ENCODE data around the gene B4GALNT4.
"Not testable (repeated sequence)": the region's sequence is repeated elsewhere in the genome, so short reads cannot be mapped to it uniquely, and the experiment has no call there.

The B4GALNT4 gene

GRCh38 chr11:335779-336658 lies 33.3 kb upstream of the B4GALNT4 start:
- no peak for DNase-seq (ENCODE audit: low read depth in 3 of 3, low spot score in 1 of 3)

GRCh38 chr11:336659-337198 lies 32.6 kb upstream of the B4GALNT4 start:
- DNase-seq (ENCODE audit: low read depth in 3 of 3, low spot score in 1 of 3): no peak

DNA sequence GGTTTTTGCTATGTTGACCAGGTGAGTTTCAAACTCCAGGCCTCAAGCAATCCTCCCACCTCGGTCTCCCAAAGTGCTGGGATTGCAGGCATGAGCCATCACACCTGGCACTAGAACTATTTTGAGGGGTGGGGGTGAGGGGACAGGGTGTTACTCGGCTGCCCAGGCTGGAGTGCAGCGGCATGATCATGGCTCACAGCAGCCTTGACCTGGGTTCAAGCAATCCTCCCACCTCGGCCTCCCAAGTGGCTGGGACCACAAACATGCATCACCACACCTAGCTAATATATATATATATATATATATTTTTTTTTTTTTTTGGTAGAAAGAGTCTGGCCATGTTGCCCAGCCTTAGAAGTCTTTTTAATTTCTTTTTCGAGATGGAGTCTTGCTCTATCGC lies 31.6 kb upstream of the B4GALNT4 start:
- DNase-seq (ENCODE audit: low read depth in 3 of 3, low spot score in 1 of 3): no peak

- DNase-seq (ENCODE audit: low read depth in 3 of 3, low spot score in 1 of 3): no peak
Measured at GRCh38 chr11:339963-340362, 29.3 kb upstream of the B4GALNT4 start.

GRCh38 chr11:340539-341512 lies 28.5 kb upstream of the B4GALNT4 start:
- DNase-seq (ENCODE audit: low read depth in 3 of 3, low spot score in 1 of 3): no peak

- no peak for DNase-seq (ENCODE audit: low read depth in 3 of 3, low spot score in 1 of 3)
Measured at GRCh38 chr11:342328-342727, 27.0 kb upstream of the B4GALNT4 start.

GRCh38 chr11:344836-345578 lies 24.3 kb upstream of the B4GALNT4 start:
- DNase-seq (ENCODE audit: low read depth in 3 of 3, low spot score in 1 of 3): no peak

DNA sequence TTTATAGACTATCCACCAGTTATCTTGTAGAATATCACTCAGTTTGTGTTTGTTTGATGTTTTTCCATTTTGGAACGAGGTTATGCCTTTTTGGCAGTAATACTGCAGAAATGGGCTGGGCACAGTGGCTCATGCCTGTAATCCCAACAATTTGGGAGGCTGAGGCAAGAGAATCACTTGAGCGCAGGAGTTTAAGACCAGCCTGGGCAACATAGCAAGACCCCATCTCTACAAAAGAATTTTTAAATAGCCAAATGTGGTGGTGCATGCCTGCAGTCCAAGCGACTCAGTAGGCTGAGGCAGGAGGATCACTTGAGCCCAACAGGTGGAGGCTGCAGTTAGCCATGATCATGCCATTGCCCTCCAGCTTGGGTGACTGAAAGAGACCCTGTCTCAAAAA lies 22.8 kb upstream of the B4GALNT4 start:
- DNase-seq (ENCODE audit: low read depth in 3 of 3, low spot score in 1 of 3): no peak

DNA sequence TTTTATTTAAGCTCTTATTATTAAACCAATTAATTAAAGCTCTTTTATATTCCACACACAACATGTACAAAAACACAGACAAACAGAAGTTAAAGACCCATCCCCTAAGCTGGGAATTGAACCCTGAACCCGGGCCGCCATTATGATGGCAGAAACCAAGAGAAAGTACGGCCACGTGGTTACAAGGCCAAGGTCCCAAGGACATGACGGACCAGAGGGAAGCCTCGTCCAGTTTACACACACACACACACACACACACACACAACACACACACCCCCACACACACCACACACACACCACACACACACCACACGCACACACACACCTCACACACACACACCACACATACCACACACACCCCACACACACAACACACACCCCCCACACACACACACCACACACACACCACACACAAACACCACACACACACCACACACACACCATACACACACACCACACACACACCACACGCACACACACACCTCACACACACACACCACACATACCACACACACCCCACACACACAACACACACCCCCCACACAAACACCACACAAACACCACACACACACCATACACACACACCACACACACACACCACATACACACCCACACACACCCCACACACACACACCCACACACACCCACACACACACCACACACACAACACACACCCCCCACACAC lies 19.9 kb upstream of the B4GALNT4 start:
- not testable (repeated sequence) for DNase-seq (ENCODE audit: low read depth in 3 of 3, low spot score in 1 of 3)

DNA sequence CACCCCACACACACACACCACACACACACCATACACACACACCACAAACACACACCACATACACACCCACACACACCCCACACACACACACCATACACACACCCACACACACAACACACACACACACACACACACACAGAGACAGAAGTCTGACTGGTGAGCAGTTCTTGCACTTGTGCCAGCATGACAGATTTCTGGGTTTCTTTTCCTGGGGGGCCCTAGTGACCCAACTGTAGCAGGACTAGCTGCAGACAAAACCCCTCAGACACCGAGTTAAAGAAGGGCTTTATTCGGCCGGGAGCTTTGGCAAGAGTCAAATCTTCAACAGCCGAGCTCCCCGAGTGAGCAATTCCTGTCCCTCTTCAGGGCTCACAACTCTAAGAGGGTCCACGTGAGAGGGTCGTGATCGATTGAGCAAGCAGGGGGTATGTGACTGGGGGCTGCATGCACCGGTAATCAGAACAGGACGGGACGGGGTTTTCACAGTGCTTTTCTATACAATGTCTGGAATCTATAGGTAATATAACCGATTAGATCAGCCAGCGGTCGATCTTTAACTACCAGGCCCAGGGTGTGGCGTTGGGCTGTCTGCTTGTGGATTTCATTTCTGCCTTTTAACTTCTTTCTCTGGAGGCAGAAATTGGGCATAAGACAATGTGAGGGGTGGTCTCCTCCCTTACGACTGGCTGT lies 19.1 kb upstream of the B4GALNT4 start:
- not testable (repeated sequence) for DNase-seq (ENCODE audit: low read depth in 3 of 3, low spot score in 1 of 3)

- DNase-seq (ENCODE audit: low read depth in 3 of 3, low spot score in 1 of 3): no peak
Measured at GRCh38 chr11:350723-351255, 18.5 kb upstream of the B4GALNT4 start.

DNA sequence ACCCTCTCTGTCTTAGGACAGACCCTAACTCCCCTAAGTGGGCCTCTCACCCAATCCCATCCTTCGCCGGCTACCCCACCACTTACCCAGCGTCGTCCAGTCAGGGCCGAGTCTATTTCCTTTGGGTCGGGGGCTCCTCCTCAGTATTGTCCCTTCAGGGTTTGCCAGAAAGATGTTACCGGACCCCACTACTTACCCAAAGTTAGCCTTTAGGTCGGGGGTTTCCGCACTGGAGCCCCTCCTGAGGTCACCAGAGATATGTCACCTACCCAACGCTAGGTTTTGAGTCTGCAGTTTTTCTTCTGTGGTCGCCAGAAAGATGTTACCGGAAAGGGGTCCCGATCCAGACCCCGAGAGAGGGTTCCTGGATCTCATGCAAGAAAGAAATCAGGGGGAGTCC lies 17.9 kb upstream of the B4GALNT4 start:
- DNase-seq (ENCODE audit: low read depth in 3 of 3, low spot score in 1 of 3): no peak

GRCh38 chr11:352456-353031 lies 16.8 kb upstream of the B4GALNT4 start:
- no peak for DNase-seq (ENCODE audit: low read depth in 3 of 3, low spot score in 1 of 3)

GRCh38 chr11:353179-353873 lies 16.0 kb upstream of the B4GALNT4 start:
- DNase-seq (ENCODE audit: low read depth in 3 of 3, low spot score in 1 of 3): no peak

- peak; percentile 75 to 82 (median 81) for DNase-seq (ENCODE audit: low read depth in 3 of 3, low spot score in 1 of 3)
Measured at GRCh38 chr11:355581-356458, 13.5 kb upstream of the B4GALNT4 start.

- DNase-seq (ENCODE audit: low read depth in 3 of 3, low spot score in 1 of 3): no peak
Measured at GRCh38 chr11:356610-357009, 12.7 kb upstream of the B4GALNT4 start.

DNA sequence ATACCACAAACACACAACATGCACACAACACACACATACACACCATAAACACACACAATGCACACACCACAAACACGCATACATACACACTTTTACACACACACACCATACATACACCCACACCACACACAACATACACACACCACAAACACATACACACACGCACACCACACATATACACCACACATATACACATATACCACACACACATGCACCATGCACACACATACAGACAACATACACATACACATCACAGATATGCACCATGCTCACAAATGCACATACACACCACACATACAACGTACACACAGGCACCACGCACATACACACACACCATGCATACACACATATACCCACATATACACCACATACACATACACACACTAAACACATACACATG lies 11.7 kb upstream of the B4GALNT4 start:
- DNase-seq (ENCODE audit: low read depth in 3 of 3, low spot score in 1 of 3): no peak

Measured in stimulated activated CD4-positive, alpha-beta T cell treated with anti-CD3 and anti-CD28 coated beads, TNF-alpha, amount 100 ng/mL, for 1 hour (primary cell).